Measurements from ENCODE around the gene RNU2-1.
"Not testable (repeated sequence)": the region's sequence is repeated elsewhere in the genome, so short reads cannot be mapped to it uniquely, and the experiment has no call there.

RNU2-1 gene

GRCh38 chr17:43233877-43234276, at the start of gene RNU2-1:
TSS of gene RNU2-1 (minus strand) at chr17:43233977.
- DNase-seq (ENCODE audit: low read depth in 2 of 2), result not testable (repeated sequence)

- not testable (repeated sequence) for DNase-seq (ENCODE audit: low read depth in 2 of 2)
Measured at GRCh38 chr17:43272914-43273313, 39.1 kb upstream of the RNU2-1 start.

- not testable (repeated sequence) for DNase-seq (ENCODE audit: low read depth in 2 of 2)
Measured at GRCh38 chr17:43272483-43272882, 38.7 kb upstream of the RNU2-1 start.

- DNase-seq (ENCODE audit: low read depth in 2 of 2), result not testable (repeated sequence)
Measured at GRCh38 chr17:43270552-43271504, 37.1 kb upstream of the RNU2-1 start.

GRCh38 chr17:43246456-43246855, 12.7 kb upstream of the RNU2-1 start:
- DNase-seq (ENCODE audit: low read depth in 2 of 2), result not testable (repeated sequence)

GRCh38 chr17:43240596-43241352, 7.0 kb upstream of the RNU2-1 start:
- DNase-seq (ENCODE audit: low read depth in 2 of 2), result not testable (repeated sequence)

- not testable (repeated sequence) for DNase-seq (ENCODE audit: low read depth in 2 of 2)
Measured at GRCh38 chr17:43239597-43239996, 5.8 kb upstream of the RNU2-1 start.

- DNase-seq (ENCODE audit: low read depth in 2 of 2), result not testable (repeated sequence)
Measured at GRCh38 chr17:43233263-43233662, 514 bp downstream of the RNU2-1 start.

GRCh38 chr17:43232021-43232699, 1.6 kb downstream of the RNU2-1 start:
- not testable (repeated sequence) for DNase-seq (ENCODE audit: low read depth in 2 of 2)

- not testable (repeated sequence) for DNase-seq (ENCODE audit: low read depth in 2 of 2)
Measured at GRCh38 chr17:43231205-43232020, 2.4 kb downstream of the RNU2-1 start.

- not testable (repeated sequence) for DNase-seq (ENCODE audit: low read depth in 2 of 2)
Measured at GRCh38 chr17:43228020-43228782, 5.6 kb downstream of the RNU2-1 start, which contains the start of gene CCDC200. TSS of gene CCDC200 (minus strand) at chr17:43228623. CDS start at chr17:43228554, 69 bp downstream.

- DNase-seq (ENCODE audit: low read depth in 2 of 2), result no peak
Measured at GRCh38 chr17:43226393-43226792, 7.4 kb downstream of the RNU2-1 start.

GRCh38 chr17:43224146-43224705, 9.6 kb downstream of the RNU2-1 start:
- DNase-seq (ENCODE audit: low read depth in 2 of 2), result no peak

- DNase-seq (ENCODE audit: low read depth in 2 of 2), result no peak
Measured at GRCh38 chr17:43220511-43221125, 13.2 kb downstream of the RNU2-1 start.

- DNase-seq (ENCODE audit: low read depth in 2 of 2), result no peak
Measured at GRCh38 chr17:43219746-43220380, 13.9 kb downstream of the RNU2-1 start.

- DNase-seq (ENCODE audit: low read depth in 2 of 2), result no peak
Measured at GRCh38 chr17:43219001-43219400, 14.8 kb downstream of the RNU2-1 start.

GRCh38 chr17:43217614-43218087, 16.1 kb downstream of the RNU2-1 start:
- DNase-seq (ENCODE audit: low read depth in 2 of 2), result no peak

GRCh38 chr17:43216762-43217613, 16.8 kb downstream of the RNU2-1 start:
- no peak for DNase-seq (ENCODE audit: low read depth in 2 of 2)

Data from fibroblast of skin of left biceps (primary cell).